ENCODE results near the gene NCR1.
"Not testable (repeated sequence)": the region's sequence is repeated elsewhere in the genome, so short reads cannot be mapped to it uniquely, and the experiment has no call there.

The NCR1 gene

GRCh38 chr19:54882758-54883157, 23.2 kb upstream of the NCR1 start:
- H3K27ac ChIP-seq: no peak overlapping the region
- peak; percentile 59 for TF ChIP-seq CTCF (conservative IDR thresholded peaks at IDR 0.05)

GRCh38 chr19:54883228-54883627, 22.7 kb upstream of the NCR1 start:
- no peak for TF ChIP-seq CTCF (conservative IDR thresholded peaks at IDR 0.05)
- no peak overlapping the region for H3K27ac ChIP-seq

GRCh38 chr19:54888239-54888638, 17.7 kb upstream of the NCR1 start:
- H3K27ac ChIP-seq: no peak overlapping the region
- TF ChIP-seq CTCF (conservative IDR thresholded peaks at IDR 0.05): no peak

GRCh38 chr19:54889566-54889965, 16.4 kb upstream of the NCR1 start:
- no peak overlapping the region for H3K27ac ChIP-seq

DNA sequence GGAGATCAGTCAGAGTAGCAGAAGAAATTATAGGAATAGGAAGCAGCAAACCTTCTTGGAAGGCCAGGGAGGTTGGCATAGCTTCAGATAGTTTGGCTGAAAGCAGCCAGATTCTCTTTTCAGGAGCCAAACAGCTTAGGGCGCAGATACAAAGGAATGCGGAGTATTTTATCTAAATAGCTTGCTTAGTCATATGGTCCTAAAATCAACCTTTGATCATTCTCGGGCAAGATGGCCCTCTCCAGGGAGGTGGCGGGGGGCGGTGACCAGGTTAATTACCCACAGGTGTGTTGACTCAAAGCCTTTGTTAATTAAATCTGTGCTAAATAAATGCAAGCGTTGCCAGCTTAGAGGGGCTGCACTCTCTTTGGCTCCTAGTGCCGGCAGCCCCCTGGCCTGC, 12.5 kb upstream of the NCR1 start:
- H3K27ac ChIP-seq: no peak overlapping the region
- TF ChIP-seq CTCF (conservative IDR thresholded peaks at IDR 0.05): no peak

More at GRCh38 chr19:54889566-54889965, 16.4 kb upstream of the NCR1 start:
- no peak for TF ChIP-seq CTCF (conservative IDR thresholded peaks at IDR 0.05)

DNA sequence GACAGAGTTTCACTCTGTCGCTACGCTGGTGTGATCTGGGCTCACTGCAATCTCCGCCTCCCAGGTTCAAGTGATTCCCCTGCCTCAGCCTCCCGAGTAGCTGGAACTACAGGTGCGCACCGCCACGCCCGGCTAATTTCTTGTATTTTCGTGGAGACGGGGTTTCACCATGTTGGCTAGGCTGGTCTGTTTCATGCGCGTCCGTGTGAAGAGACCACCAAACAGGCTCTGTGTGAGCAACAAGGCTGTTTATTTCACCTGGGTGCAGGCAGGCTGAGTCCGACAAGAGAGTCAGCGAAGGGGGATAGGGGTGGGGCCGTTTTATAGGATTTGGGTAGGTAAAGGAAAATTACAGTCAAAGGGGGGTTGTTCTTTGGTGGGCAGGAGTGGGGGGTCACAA, 11.8 kb upstream of the NCR1 start:
- not testable (repeated sequence) for H3K27ac ChIP-seq

DNA sequence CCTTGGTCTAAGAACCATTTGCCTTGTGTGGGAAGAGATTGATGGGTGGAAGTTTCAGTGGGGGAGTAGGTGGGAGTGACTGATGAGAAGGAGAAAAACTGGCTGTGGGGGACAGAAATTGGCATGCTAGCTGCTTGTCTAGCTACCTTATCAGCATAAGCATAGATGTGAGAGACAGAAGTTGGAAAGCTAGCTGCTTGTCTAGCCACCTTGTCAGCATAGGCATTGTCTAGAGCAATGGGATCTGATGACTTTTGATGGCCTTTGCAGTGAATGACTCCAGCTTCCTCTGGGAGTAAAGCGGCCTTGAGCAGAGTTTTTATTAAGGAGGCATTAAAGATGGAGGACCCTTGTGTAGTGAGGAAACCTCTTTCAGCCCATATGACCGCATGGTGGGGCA, 9.9 kb upstream of the NCR1 start:
- TF ChIP-seq CTCF (conservative IDR thresholded peaks at IDR 0.05): no peak
- no peak overlapping the region for H3K27ac ChIP-seq

DNA sequence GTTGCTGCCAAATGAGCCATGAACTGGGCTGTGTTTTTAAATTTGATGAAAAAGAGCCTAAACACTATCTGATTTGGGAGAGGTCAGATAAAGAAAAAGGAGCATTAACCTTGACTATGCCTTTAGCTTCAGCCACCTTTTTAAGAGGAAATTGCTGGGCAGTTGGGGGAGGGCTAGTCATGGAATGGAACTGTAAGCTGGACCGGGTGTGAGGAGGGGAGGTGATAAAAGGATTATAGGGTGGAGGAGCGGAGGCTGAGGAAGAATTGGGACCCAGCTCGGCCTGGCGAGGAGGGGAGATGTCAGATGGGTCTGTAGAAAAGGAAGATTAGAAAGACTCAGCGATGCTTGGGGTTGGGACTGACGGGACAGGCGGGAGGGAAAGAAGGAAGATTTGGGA, 7.3 kb upstream of the NCR1 start:
- not testable (repeated sequence) for H3K27ac ChIP-seq

GRCh38 chr19:54899646-54900045, 6.3 kb upstream of the NCR1 start:
- not testable (repeated sequence) for H3K27ac ChIP-seq

- H3K27ac ChIP-seq: not testable (repeated sequence)
Measured at GRCh38 chr19:54901153-54901552, 4.8 kb upstream of the NCR1 start.
